ENCODE results near the gene ZBTB17.

Gene ZBTB17

GRCh38 chr1:16010837-16011236 lies 34.9 kb upstream of the ZBTB17 start:
- peaks cover 2 to 7% of the 10 kb centered on the region in 2 donors for H3K4me1 ChIP-seq (ENCODE audit: control insufficient read depth in 2 of 2, insufficient read depth in 1 of 2, low read depth in 1 of 2, low read length in 2 of 2)

GRCh38 chr1:16009678-16010077 lies 33.8 kb upstream of the ZBTB17 start:
- Histone ChIP-seq H3K4ac (ENCODE audit: low read length) (no peak overlapping the region), H3K4me2 (ENCODE audit: insufficient read depth, low read length, poor library complexity, severe bottlenecking) (no peak overlapping the region), H2AK5ac (ENCODE audit: low read depth, low read length) (peak overlapping the region; percentile 20), H3K27ac (replicated peaks; ENCODE audit: low read length) (no peak overlapping the region), H3K23ac (ENCODE audit: low read depth, low read length, poor library complexity) (no peak overlapping the region), H4K8ac (ENCODE audit: low read depth, low read length) (no peak overlapping the region), H2BK120ac (ENCODE audit: low read depth, low read length) (no peak overlapping the region), H3K27me3 (ENCODE audit: control insufficient read depth in 3 of 3, insufficient read depth in 3 of 3, low read depth in 1 of 3, low read length in 3 of 3) (peaks cover 0 to 37% (median 25%) of the 10 kb centered on the region in 3 experiments), H3K4me1 (ENCODE audit: control insufficient read depth in 2 of 2, insufficient read depth in 1 of 2, low read depth in 1 of 2, low read length in 2 of 2) (peaks cover 2 to 5% of the 10 kb centered on the region in 2 donors), H3K36me3 (replicated peaks in 1 of 2; ENCODE audit: control insufficient read depth in 2 of 2, insufficient read depth in 2 of 2, low read length in 2 of 2) (no peaks in the 10 kb centered on the region), H2BK15ac (ENCODE audit: low read length) (no peak overlapping the region), H3K79me1 (ENCODE audit: low read depth, low read length) (no peaks in the 10 kb centered on the region), H2BK5ac (ENCODE audit: low read length) (no peak overlapping the region), H3K9me3 (replicated peaks in 1 of 2; ENCODE audit: control insufficient read depth in 2 of 2, insufficient read depth in 1 of 2, low read depth in 1 of 2, low read length in 2 of 2) (no peaks in the 10 kb centered on the region), H4K91ac (ENCODE audit: low read depth, low read length, poor library complexity) (no peak overlapping the region), H3K14ac (ENCODE audit: low read length) (peak overlapping the region; percentile 49), H2BK12ac (ENCODE audit: low read length) (no peak overlapping the region), H3K9ac (ENCODE audit: low read depth, low read length, poor library complexity) (no peak overlapping the region), H2AFZ (ENCODE audit: low read length) (no peak overlapping the region), H3K4me3 (ENCODE audit: low read length in 2 of 2) (peak overlapping the region in 1 of 2 donors; percentile 7), H3K18ac (ENCODE audit: low read length) (no peak overlapping the region)
- no CpG with 5 or more reads among the region's 11 CpGs for WGBS, 2 donors (ENCODE audit: extremely low coverage in 2 of 2, insufficient read length in 2 of 2, insufficient replicate concordance in 1 of 2)
- DNase-seq (ENCODE audit: low spot score), result no peak

More at GRCh38 chr1:16010837-16011236, 34.9 kb upstream of the ZBTB17 start:
- no peak overlapping the region for H2AFZ ChIP-seq (ENCODE audit: low read length)
- peaks cover 0 to 45% (median 31%) of the 10 kb centered on the region in 3 experiments for H3K27me3 ChIP-seq (ENCODE audit: control insufficient read depth in 3 of 3, insufficient read depth in 3 of 3, low read depth in 1 of 3, low read length in 3 of 3)
- H2AK5ac ChIP-seq (ENCODE audit: low read depth, low read length), result no peak overlapping the region
- H3K18ac ChIP-seq (ENCODE audit: low read length), result no peak overlapping the region
- H3K9ac ChIP-seq (ENCODE audit: low read depth, low read length, poor library complexity), result no peak overlapping the region
- no peak overlapping the region for H3K27ac ChIP-seq (replicated peaks; ENCODE audit: low read length)
- WGBS, 2 donors (ENCODE audit: extremely low coverage in 2 of 2, insufficient read length in 2 of 2, insufficient replicate concordance in 1 of 2), result no CpG with 5 or more reads among the region's 3 CpGs
- no peak overlapping the region for H3K4me2 ChIP-seq (ENCODE audit: insufficient read depth, low read length, poor library complexity, severe bottlenecking)
- H3K36me3 ChIP-seq (replicated peaks in 1 of 2; ENCODE audit: control insufficient read depth in 2 of 2, insufficient read depth in 2 of 2, low read length in 2 of 2), result no peaks in the 10 kb centered on the region
- H3K79me1 ChIP-seq (ENCODE audit: low read depth, low read length), result peaks cover 2% of the 10 kb centered on the region
- H2BK5ac ChIP-seq (ENCODE audit: low read length), result no peak overlapping the region
- H3K4ac ChIP-seq (ENCODE audit: low read length), result no peak overlapping the region
- no peak overlapping the region for H2BK12ac ChIP-seq (ENCODE audit: low read length)
- no peak overlapping the region for H4K8ac ChIP-seq (ENCODE audit: low read depth, low read length)
- no peak for DNase-seq (ENCODE audit: low spot score)
- H3K9me3 ChIP-seq (replicated peaks in 1 of 2; ENCODE audit: control insufficient read depth in 2 of 2, insufficient read depth in 1 of 2, low read depth in 1 of 2, low read length in 2 of 2), result no peaks in the 10 kb centered on the region
- no peak overlapping the region for H3K4me3 ChIP-seq (ENCODE audit: low read length in 2 of 2)
- H3K14ac ChIP-seq (ENCODE audit: low read length), result no peak overlapping the region
- no peak overlapping the region for H4K91ac ChIP-seq (ENCODE audit: low read depth, low read length, poor library complexity)
- no peak overlapping the region for H3K23ac ChIP-seq (ENCODE audit: low read depth, low read length, poor library complexity)
- no peak overlapping the region for H2BK15ac ChIP-seq (ENCODE audit: low read length)
- H2BK120ac ChIP-seq (ENCODE audit: low read depth, low read length), result no peak overlapping the region

- no peak overlapping the region for H3K4ac ChIP-seq (ENCODE audit: low read length)
- H3K9ac ChIP-seq (ENCODE audit: low read depth, low read length, poor library complexity), result no peak overlapping the region
- H3K9me3 ChIP-seq (replicated peaks in 1 of 2; ENCODE audit: control insufficient read depth in 2 of 2, insufficient read depth in 1 of 2, low read depth in 1 of 2, low read length in 2 of 2), result no peaks in the 10 kb centered on the region
- peaks cover 2% of the 10 kb centered on the region in 2 donors for H3K4me1 ChIP-seq (ENCODE audit: control insufficient read depth in 2 of 2, insufficient read depth in 1 of 2, low read depth in 1 of 2, low read length in 2 of 2)
- H2AK5ac ChIP-seq (ENCODE audit: low read depth, low read length), result no peak overlapping the region
- H2AFZ ChIP-seq (ENCODE audit: low read length), result no peak overlapping the region
- peak; percentile 86 for DNase-seq (ENCODE audit: low spot score)
- H2BK15ac ChIP-seq (ENCODE audit: low read length), result no peak overlapping the region
- H3K4me3 ChIP-seq (ENCODE audit: low read length in 2 of 2), result no peak overlapping the region
- WGBS, 2 donors (ENCODE audit: extremely low coverage in 2 of 2, insufficient read length in 2 of 2, insufficient replicate concordance in 1 of 2), result no CpG with 5 or more reads among the region's 4 CpGs
- no peak overlapping the region for H3K23ac ChIP-seq (ENCODE audit: low read depth, low read length, poor library complexity)
- no peak overlapping the region for H3K27ac ChIP-seq (replicated peaks; ENCODE audit: low read length)
- peaks cover 0 to 30% (median 20%) of the 10 kb centered on the region in 3 experiments for H3K27me3 ChIP-seq (ENCODE audit: control insufficient read depth in 3 of 3, insufficient read depth in 3 of 3, low read depth in 1 of 3, low read length in 3 of 3)
- H4K8ac ChIP-seq (ENCODE audit: low read depth, low read length), result no peak overlapping the region
- no peaks in the 10 kb centered on the region for H3K36me3 ChIP-seq (replicated peaks in 1 of 2; ENCODE audit: control insufficient read depth in 2 of 2, insufficient read depth in 2 of 2, low read length in 2 of 2)
- no peak overlapping the region for H4K91ac ChIP-seq (ENCODE audit: low read depth, low read length, poor library complexity)
- H2BK5ac ChIP-seq (ENCODE audit: low read length), result no peak overlapping the region
- H3K4me2 ChIP-seq (ENCODE audit: insufficient read depth, low read length, poor library complexity, severe bottlenecking), result no peak overlapping the region
- H3K14ac ChIP-seq (ENCODE audit: low read length), result no peak overlapping the region
- no peak overlapping the region for H2BK12ac ChIP-seq (ENCODE audit: low read length)
- H3K79me1 ChIP-seq (ENCODE audit: low read depth, low read length), result no peaks in the 10 kb centered on the region
- H2BK120ac ChIP-seq (ENCODE audit: low read depth, low read length), result no peak overlapping the region
- no peak overlapping the region for H3K18ac ChIP-seq (ENCODE audit: low read length)
Measured at GRCh38 chr1:16009030-16009460, 33.1 kb upstream of the ZBTB17 start.

- H3K9me3 ChIP-seq (replicated peaks in 1 of 2; ENCODE audit: control insufficient read depth in 2 of 2, insufficient read depth in 1 of 2, low read depth in 1 of 2, low read length in 2 of 2), result no peaks in the 10 kb centered on the region
- no peak overlapping the region for H3K4ac ChIP-seq (ENCODE audit: low read length)
- no peak overlapping the region for H2BK12ac ChIP-seq (ENCODE audit: low read length)
- no peaks in the 10 kb centered on the region for H3K36me3 ChIP-seq (replicated peaks in 1 of 2; ENCODE audit: control insufficient read depth in 2 of 2, insufficient read depth in 2 of 2, low read length in 2 of 2)
- H3K23ac ChIP-seq (ENCODE audit: low read depth, low read length, poor library complexity), result no peak overlapping the region
- no peak overlapping the region for H2BK5ac ChIP-seq (ENCODE audit: low read length)
- H3K4me1 ChIP-seq (ENCODE audit: control insufficient read depth in 2 of 2, insufficient read depth in 1 of 2, low read depth in 1 of 2, low read length in 2 of 2), result peaks cover 0 to 4% of the 10 kb centered on the region in 2 donors
- no peak overlapping the region for H4K8ac ChIP-seq (ENCODE audit: low read depth, low read length)
- no peak overlapping the region for H3K14ac ChIP-seq (ENCODE audit: low read length)
- DNase-seq (ENCODE audit: low spot score), result no peak
- H3K9ac ChIP-seq (ENCODE audit: low read depth, low read length, poor library complexity), result no peak overlapping the region
- H3K18ac ChIP-seq (ENCODE audit: low read length), result no peak overlapping the region
- H4K91ac ChIP-seq (ENCODE audit: low read depth, low read length, poor library complexity), result no peak overlapping the region
- no peak overlapping the region for H2BK120ac ChIP-seq (ENCODE audit: low read depth, low read length)
- WGBS, 2 donors (ENCODE audit: extremely low coverage in 2 of 2, insufficient read length in 2 of 2, insufficient replicate concordance in 1 of 2), result no CpG with 5 or more reads among the region's 6 CpGs
- no peak overlapping the region for H3K4me2 ChIP-seq (ENCODE audit: insufficient read depth, low read length, poor library complexity, severe bottlenecking)
- H3K79me1 ChIP-seq (ENCODE audit: low read depth, low read length), result no peaks in the 10 kb centered on the region
- no peak overlapping the region for H2BK15ac ChIP-seq (ENCODE audit: low read length)
- H2AK5ac ChIP-seq (ENCODE audit: low read depth, low read length), result no peak overlapping the region
- H3K27me3 ChIP-seq (ENCODE audit: control insufficient read depth in 3 of 3, insufficient read depth in 3 of 3, low read depth in 1 of 3, low read length in 3 of 3), result peaks cover 0 to 20% (median 8%) of the 10 kb centered on the region in 3 experiments
- H2AFZ ChIP-seq (ENCODE audit: low read length), result no peak overlapping the region
- H3K4me3 ChIP-seq (ENCODE audit: low read length in 2 of 2), result no peak overlapping the region
- H3K27ac ChIP-seq (replicated peaks; ENCODE audit: low read length), result no peak overlapping the region
Measured at GRCh38 chr1:16007671-16008341, 31.9 kb upstream of the ZBTB17 start.

All from neuronal stem cell (in vitro differentiated cells).